T47D (cell line): Measurements from ENCODE around the gene CENPE.

Source experiments
- DNase-seq, 2 experiments: peaks; one replicate each; pipeline versions ENCODE4 v3.0.0 to v3.0.0-alpha.2; 2011 to 2012; ENCODE audit warnings: low read depth in 1 of 2, low spot score in 1 of 2
- JUND ChIP-seq: IDR thresholded peaks from 2 replicates; pipeline ENCODE4 v1.6.1; 2012; ENCODE audit warnings: low read depth
- in situ Hi-C: cut with HindIII; loops from 2 replicates; pipeline ENCODE4 v1.10.0; 2016; ENCODE audit warnings: low sequenced_read_pairs, low pct_unique_long_range_greater_than_20kb

Gene CENPE

GRCh38 chr4:103162176-103162575 is 36.0 kb downstream of the CENPE start:
- in situ Hi-C loops, result no loop called here
- no peak for TF ChIP-seq JUND
- DNase-seq, result no peak

GRCh38 chr4:103158760-103159159 is 39.4 kb downstream of the CENPE start:
- in situ Hi-C loops, result no loop called here
- no peak for DNase-seq
- no peak for TF ChIP-seq JUND

- no peak for TF ChIP-seq JUND
- no peak for DNase-seq
- in situ Hi-C loops, result no loop called here
These were observed 42.0 kb downstream of the CENPE start for GRCh38 chr4:103156106-103156505.

GRCh38 chr4:103152381-103152780 is 45.8 kb downstream of the CENPE start:
- no peak for TF ChIP-seq JUND
- DNase-seq, result no peak
- in situ Hi-C loops, result no loop called here

- DNase-seq, result no peak
- TF ChIP-seq JUND, result no peak
- in situ Hi-C loops, result no loop called here
These were observed 47.5 kb downstream of the CENPE start for GRCh38 chr4:103150677-103151076.

GRCh38 chr4:103144926-103145325 is 53.2 kb downstream of the CENPE start:
- no peak for DNase-seq
- no peak for TF ChIP-seq JUND
- in situ Hi-C loops, result no loop called here

GRCh38 chr4:103137446-103137827 is 60.7 kb downstream of the CENPE start:
- TF ChIP-seq JUND, result no peak
- DNase-seq, result no peak
- in situ Hi-C loops, result no loop called here

GRCh38 chr4:103136671-103137445 is 61.3 kb downstream of the CENPE start:
- DNase-seq, result no peak
- TF ChIP-seq JUND, result no peak
- in situ Hi-C loops, result no loop called here

GRCh38 chr4:103129174-103129573 is 69.0 kb downstream of the CENPE start:
- in situ Hi-C loops, result no loop called here
- TF ChIP-seq JUND, result no peak
- no peak for DNase-seq

GRCh38 chr4:103126126-103126525 is 72.0 kb downstream of the CENPE start:
- TF ChIP-seq JUND, result no peak
- DNase-seq, result no peak
- in situ Hi-C loops, result no loop called here

GRCh38 chr4:103123114-103123513 is 75.0 kb downstream of the CENPE start:
- no peak for TF ChIP-seq JUND
- in situ Hi-C loops, result no loop called here
- no peak for DNase-seq

GRCh38 chr4:103118166-103118565 is 80.0 kb downstream of the CENPE start:
- TF ChIP-seq JUND, result no peak
- DNase-seq, result no peak
- in situ Hi-C loops, result no loop called here

GRCh38 chr4:103111598-103111997 is 86.5 kb downstream of the CENPE start:
- in situ Hi-C loops, result no loop called here
- no peak for DNase-seq
- TF ChIP-seq JUND, result no peak

GRCh38 chr4:103108542-103108941 is 89.6 kb downstream of the CENPE start:
- DNase-seq, result no peak
- in situ Hi-C loops, result no loop called here
- TF ChIP-seq JUND, result no peak
